GM06990 (cell line): ENCODE results near the gene ANKRD11.
"Not testable (repeated sequence)": the region's sequence is repeated elsewhere in the genome, so short reads cannot be mapped to it uniquely, and the experiment has no call there.

Experiments used
- DNase-seq: peaks from one replicate; pipeline ENCODE4 v3.0.0-alpha.2; 2011; ENCODE audit not compliant: insufficient read length; ENCODE audit errors: extremely low read depth
- H3K27me3 ChIP-seq: replicated peaks from 2 replicates; pipeline ENCODE4 v1.6.0; 2011; ENCODE audit warnings: low read length; ENCODE audit not compliant: control insufficient read depth, insufficient read depth
- H3K36me3 ChIP-seq: 2 replicates; pipeline ENCODE4 v1.5.1; 2011; ENCODE audit warnings: low read length; ENCODE audit not compliant: control insufficient read depth, insufficient read depth
- H3K4me3 ChIP-seq: replicated peaks from 2 replicates; pipeline ENCODE4 v1.5.1; 2011; ENCODE audit warnings: low read depth, mild to moderate bottlenecking, control low read depth, low read length
- TF ChIP-seq, protein P1 (sequence below): IDR thresholded peaks from 2 replicates; pipeline ENCODE4 v1.5.1; 2011; ENCODE audit warnings: low read length, control low read depth, mild to moderate bottlenecking, inconsistent platforms; ENCODE audit not compliant: insufficient read depth, poor library complexity, severe bottlenecking

The ANKRD11 gene

DNA sequence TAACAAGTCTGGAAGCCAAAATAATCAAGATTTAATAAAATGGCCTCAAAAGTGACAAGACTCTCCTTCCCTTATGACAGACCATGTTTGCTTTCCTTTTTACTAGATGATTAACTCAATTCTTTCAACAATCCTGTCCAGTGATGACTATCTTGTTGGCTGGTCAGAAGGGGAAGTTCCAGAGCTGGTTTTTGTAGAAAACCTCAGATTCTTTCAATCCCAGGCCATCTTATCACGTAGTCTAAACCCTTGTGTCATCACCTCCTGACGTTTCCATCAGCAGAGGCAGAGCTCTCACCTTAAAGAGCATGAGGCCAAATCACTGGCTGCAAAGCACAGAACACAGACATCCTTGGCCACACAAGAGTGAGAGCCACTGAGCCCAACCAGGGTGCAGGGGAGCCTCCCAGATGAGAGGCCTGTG is 125.3 kb downstream of the ANKRD11 start:
- no peak for DNase-seq
- no peak overlapping the region for H3K4me3 ChIP-seq
- peaks cover 3% of the 10 kb centered on the region; the same call in 1 of the 2 replicates for H3K36me3 ChIP-seq
- no peaks in the 10 kb centered on the region for H3K27me3 ChIP-seq
- TF ChIP-seq, protein P1, sequence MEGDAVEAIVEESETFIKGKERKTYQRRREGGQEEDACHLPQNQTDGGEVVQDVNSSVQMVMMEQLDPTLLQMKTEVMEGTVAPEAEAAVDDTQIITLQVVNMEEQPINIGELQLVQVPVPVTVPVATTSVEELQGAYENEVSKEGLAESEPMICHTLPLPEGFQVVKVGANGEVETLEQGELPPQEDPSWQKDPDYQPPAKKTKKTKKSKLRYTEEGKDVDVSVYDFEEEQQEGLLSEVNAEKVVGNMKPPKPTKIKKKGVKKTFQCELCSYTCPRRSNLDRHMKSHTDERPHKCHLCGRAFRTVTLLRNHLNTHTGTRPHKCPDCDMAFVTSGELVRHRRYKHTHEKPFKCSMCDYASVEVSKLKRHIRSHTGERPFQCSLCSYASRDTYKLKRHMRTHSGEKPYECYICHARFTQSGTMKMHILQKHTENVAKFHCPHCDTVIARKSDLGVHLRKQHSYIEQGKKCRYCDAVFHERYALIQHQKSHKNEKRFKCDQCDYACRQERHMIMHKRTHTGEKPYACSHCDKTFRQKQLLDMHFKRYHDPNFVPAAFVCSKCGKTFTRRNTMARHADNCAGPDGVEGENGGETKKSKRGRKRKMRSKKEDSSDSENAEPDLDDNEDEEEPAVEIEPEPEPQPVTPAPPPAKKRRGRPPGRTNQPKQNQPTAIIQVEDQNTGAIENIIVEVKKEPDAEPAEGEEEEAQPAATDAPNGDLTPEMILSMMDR, result no peak

DNA sequence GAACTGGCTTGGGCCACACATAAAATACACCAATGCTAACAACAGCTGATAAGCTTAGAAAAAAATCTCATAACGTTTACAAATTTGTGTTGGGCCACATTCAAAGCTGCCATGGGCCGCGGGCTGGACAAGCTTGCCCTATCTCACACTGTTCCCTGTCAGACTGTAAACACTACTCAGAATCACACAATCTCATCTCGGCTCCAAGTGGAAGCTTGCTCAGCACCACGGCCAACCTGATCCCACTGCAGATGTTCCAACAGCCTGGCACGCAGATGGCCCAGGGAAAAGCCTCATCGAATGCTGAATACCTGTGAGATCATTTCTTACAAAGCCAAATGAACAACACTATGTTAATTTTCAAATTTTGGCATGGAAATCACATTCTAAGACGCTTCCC is 125.8 kb downstream of the ANKRD11 start:
- TF ChIP-seq, protein P1, result no peak
- no peak for DNase-seq
- H3K27me3 ChIP-seq, result no peaks in the 10 kb centered on the region
- H3K4me3 ChIP-seq, result no peak overlapping the region
- H3K36me3 ChIP-seq, result peaks cover 3% of the 10 kb centered on the region; the same call in 1 of the 2 replicates

DNA sequence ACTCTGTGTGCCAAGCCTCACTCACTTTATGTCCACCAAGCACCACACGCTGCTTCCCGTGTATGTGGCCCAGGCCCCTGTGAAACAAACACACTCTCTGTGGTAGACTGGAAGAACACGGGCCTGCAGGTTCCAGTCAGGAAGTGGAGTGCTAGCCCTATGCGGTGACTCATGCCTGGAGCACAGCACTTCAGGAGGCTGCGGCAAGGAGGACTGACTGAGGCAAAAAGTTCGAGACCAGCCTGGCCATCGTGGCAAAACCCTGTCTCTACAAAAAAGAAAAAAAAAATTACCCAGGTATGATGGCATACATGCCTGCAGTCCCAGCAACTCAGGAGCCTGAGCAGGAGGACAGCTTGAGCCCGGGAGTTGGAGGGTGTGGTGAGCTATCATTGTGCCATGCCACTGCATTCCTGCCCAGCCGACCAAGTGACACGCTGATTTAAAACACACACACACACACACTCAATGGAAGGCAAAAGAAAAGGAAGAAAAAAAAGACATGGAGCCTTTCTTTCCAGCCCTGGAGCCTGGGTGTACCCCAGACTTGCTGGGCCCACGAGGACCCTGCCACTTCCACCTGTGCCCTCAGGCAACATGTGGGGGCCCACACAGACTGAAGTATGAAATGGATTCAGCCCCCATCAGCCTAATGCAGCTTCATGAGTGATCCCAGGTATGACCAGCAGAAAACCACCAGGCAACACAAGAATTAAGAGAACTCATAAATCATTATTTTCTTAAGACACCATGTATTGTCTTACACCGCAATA is 126.6 kb downstream of the ANKRD11 start:
- DNase-seq, result no peak
- H3K4me3 ChIP-seq, result no peak overlapping the region
- TF ChIP-seq, protein P1, result no peak

DNA sequence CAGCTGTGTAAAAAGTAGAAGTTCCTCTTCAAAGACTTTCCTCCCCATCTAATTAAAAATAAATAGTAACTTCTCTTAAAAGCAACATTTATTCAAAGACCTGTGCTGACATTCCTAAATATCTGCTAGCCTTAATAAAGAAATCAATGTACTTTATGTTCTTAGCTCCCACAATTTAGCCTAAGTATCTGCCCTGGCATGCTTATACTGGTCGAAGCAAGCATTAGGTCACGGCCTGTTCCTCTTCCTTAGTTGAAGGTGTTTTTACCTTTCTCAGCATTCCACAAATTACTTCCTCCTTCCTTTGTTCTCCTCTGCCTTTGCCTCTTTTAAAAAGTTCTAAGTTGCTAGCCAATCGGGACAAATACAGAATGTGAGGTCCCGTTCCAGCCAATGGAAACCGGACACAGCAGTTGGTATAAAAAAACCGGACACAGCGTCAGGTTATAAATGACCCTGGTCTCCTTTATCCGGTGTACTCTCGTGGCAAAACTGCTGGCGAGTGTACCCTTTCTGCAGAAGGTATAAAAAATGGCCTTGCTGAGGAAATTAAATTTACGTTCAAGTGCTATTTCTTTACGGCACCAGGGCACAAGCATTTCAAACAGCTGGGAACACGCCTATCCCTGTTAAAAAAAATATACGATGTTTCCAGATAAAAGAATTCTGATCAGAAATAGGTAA is 127.7 kb downstream of the ANKRD11 start:
- not testable (repeated sequence) for DNase-seq, H3K36me3 ChIP-seq, H3K4me3 ChIP-seq, H3K27me3 ChIP-seq

More for the DNA sequence above, 126.6 kb downstream of the ANKRD11 start:
- Histone ChIP-seq H3K36me3 (peaks cover 3% of the 10 kb centered on the region; the same call in 1 of the 2 replicates), H3K27me3 (no peaks in the 10 kb centered on the region)

DNA sequence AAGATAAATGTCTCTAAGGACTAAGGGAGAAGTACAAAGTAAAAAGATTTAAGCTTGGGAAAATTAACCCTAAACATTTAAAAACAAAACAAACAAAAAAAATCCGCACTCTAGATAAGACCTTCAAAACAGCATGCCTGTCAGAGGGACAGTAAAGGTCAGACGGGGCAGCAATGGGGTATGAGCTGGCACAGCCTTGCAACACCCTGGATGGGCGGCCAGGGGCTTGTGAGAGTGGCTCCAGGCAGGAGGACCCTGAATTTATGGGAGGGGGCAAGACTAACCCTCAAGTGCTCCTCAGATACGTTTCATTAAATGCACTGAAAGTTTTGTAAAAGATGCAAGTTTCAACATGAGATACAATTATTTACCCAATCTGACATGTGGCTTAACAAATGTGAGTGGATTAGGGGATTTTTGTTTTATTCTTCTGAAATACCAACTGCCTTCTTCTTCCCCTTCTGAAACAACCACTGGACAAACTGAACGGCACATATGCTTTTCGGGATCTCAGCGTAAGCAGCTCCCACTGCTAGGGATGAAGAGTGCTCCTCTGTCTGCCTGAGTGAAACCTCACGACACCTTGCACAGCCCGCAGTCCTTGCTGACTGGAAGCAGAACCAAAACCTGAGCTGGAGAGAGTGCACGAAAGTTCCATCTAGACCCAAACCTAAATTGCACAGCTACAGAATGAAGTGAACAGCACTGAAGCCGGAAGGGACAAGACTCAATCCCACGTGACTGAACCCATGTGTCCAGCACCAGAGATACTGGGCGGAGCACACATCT is 128.4 kb downstream of the ANKRD11 start:
- peak overlapping the region; percentile 27 for H3K4me3 ChIP-seq
- no peak for DNase-seq

More for the DNA sequence above, 128.4 kb downstream of the ANKRD11 start:
- no peaks in the 10 kb centered on the region for H3K27me3 ChIP-seq
- H3K36me3 ChIP-seq, result peaks cover 7% of the 10 kb centered on the region
- TF ChIP-seq, protein P1, result no peak
